ENCODE measurements around the gene KDM4C.
"Not testable (repeated sequence)": the region's sequence is repeated elsewhere in the genome, so short reads cannot be mapped to it uniquely, and the experiment has no call there.

KDM4C gene

DNA sequence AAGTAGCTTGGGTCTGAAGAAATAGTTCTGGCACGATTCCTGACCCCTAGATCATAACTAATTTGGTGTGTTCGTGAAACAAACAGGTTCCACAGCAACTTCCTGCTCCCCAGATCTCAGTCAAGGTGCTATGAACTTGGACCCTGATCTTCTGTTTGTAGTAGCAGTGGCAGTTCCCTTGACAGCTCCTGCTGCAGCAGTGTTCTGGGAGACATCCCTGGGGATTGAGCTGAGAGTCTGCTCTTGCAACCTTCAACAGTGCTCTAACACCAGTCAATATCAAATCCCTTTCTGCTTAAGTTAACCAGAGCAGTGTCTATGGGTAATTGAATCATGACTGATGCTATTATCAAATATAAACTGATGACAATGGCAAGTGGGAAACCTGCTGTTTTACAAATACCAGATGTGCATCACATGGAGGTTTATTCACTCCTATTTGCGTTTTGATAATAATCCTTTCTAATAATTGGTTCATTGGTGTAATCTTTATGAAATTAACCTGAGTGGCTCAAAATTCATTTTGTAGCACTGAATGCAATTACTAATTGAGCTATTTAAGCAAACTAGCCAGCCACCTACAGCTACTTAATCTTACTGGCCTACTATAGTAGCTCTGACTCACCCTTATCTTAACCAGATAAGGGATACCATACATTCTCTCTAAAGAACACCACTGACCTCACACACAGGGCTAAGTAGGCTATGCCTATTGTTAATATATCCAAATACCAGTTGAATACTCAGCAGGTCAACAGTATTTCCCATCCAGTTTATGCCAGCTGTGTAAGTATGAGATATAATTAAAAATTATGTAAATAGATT is 21.9 kb downstream of the KDM4C start:
- ATAC-seq (peak; percentile 55), DNase-seq (no peak)
- no peak overlapping the region for H3K4me3 Mint-ChIP-seq
- peaks cover 5% of the 10 kb centered on the region for H3K36me3 Mint-ChIP-seq (ENCODE audit: low read depth)
- H3K27me3 Mint-ChIP-seq = no peaks in the 10 kb centered on the region
- H3K4me1 Mint-ChIP-seq = peaks cover 80% of the 10 kb centered on the region
- H3K27ac Mint-ChIP-seq = no peak overlapping the region
- H3K9me3 Mint-ChIP-seq = no peaks in the 10 kb centered on the region

DNA sequence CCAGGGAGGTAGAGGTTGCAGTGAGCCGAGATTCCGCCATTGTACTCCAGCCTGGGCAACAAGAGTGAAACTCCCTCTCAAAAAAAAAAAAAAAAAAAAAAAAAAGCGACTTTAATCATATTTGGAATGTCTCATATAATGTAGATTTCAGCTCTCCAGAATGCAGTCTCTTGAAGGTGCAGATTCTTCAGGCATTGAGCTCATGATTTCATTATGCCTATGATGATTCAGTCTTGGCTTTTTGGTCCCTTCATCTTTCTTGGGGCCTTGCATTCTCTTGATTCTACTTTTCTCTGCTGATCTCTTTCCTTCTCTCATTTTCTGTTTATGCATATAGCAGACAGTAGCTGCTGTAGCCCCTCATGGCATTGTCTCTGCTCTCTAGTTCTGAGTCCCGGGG is 22.9 kb downstream of the KDM4C start:
- Mint-ChIP-seq H3K9me3 (no peaks in the 10 kb centered on the region), H3K4me3 (no peak overlapping the region), H3K27me3 (no peaks in the 10 kb centered on the region), H3K27ac (peak overlapping the region; percentile 13), H3K4me1 (peaks cover 81% of the 10 kb centered on the region), H3K36me3 (ENCODE audit: low read depth) (peaks cover 2% of the 10 kb centered on the region)
- ATAC-seq (no peak), DNase-seq (no peak)

DNA sequence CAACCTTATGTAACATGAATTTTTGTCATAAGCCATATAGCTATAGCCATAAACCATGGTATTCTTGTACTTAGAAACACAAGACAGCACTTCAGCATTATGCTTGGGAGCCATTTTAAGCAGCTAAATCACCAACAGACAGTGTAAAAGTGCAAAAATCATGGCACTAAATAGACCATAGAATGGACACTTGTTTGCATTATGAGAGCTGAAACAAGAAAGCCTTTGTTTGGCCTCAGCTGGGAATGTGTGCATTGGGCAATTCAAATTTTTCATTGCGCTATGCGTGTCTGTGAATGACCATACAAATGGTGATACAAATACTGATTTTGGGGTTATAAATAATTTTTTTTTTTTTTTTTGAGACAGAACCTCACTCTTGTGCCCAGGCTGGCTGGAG is 23.7 kb downstream of the KDM4C start:
- ATAC-seq (no peak), DNase-seq (no peak)
- Mint-ChIP-seq H3K36me3 (ENCODE audit: low read depth) (peaks cover 2% of the 10 kb centered on the region), H3K27me3 (no peaks in the 10 kb centered on the region), H3K27ac (no peak overlapping the region), H3K4me3 (no peak overlapping the region), H3K4me1 (peaks cover 80% of the 10 kb centered on the region), H3K9me3 (no peaks in the 10 kb centered on the region)

DNA sequence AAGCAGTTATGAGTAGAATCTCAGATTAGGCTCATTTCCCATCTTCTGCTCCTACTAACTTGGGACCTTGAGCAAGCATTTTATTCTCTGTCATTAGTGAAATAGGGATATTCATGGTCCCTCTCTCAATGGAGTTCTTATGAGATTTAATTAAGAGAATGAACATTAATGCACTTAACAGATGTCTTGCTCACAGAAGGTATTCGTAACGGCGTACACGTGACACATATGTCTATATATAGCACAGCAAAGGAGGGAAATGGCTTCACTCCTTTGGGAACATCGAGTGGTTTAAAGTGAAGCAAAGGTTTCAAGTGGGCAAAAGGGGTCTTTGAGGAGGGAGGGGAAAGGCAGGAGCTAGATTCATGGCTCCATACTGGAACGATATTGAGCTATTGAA is 24.6 kb downstream of the KDM4C start:
- H3K4me1 Mint-ChIP-seq = peaks cover 77% of the 10 kb centered on the region
- H3K36me3 Mint-ChIP-seq (ENCODE audit: low read depth) = no peaks in the 10 kb centered on the region
- H3K27ac Mint-ChIP-seq = no peak overlapping the region
- ATAC-seq = no peak
- no peak overlapping the region for H3K4me3 Mint-ChIP-seq
- no peaks in the 10 kb centered on the region for H3K27me3 Mint-ChIP-seq
- DNase-seq = no peak
- H3K9me3 Mint-ChIP-seq = no peaks in the 10 kb centered on the region

DNA sequence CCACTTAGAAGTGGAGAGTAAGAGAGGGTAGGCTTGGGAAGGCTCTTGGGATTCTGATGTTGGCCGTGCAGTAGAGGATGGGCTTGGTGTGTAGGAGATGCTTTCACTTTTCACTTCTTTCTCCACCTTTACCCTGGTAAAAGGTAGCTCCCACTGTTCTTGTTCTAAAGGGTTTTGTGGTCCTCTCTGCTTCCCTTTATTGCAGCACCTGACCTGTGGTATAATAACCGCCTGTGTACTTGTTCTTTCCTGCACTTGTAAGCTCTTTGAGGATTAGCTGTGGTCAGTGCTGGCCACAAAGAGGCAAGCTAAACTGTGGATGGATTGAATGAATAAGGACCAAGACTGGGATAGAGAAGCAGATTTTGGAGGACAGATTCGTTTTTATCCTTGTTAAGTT is 25.2 kb downstream of the KDM4C start:
- no peak overlapping the region for H3K4me3 Mint-ChIP-seq
- H3K27me3 Mint-ChIP-seq = no peaks in the 10 kb centered on the region
- peaks cover 78% of the 10 kb centered on the region for H3K4me1 Mint-ChIP-seq
- no peaks in the 10 kb centered on the region for H3K36me3 Mint-ChIP-seq (ENCODE audit: low read depth)
- DNase-seq (no peak), ATAC-seq (peak; percentile 26)
- no peak overlapping the region for H3K27ac Mint-ChIP-seq
- H3K9me3 Mint-ChIP-seq = no peaks in the 10 kb centered on the region

DNA sequence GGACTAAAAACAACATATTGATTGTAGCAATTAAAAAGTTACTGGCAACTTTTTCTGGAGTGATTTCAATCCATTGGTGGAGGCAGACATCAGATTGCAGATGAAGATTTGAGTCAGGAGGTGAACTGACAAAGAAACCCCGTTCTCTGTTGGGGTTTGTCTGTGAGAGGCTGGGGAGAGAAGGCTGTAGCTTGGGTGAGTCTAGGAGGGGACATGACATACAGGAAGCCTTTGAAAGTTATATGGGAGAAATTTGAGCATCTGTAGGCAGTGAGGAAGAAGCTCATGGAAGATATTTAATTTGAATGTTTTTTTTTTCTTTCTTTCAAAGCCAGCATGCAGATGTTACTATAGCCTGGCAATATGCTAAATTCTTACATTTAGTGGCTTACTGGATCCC is 26.0 kb downstream of the KDM4C start:
- no peak overlapping the region for H3K4me3 Mint-ChIP-seq
- H3K4me1 Mint-ChIP-seq = peaks cover 81% of the 10 kb centered on the region
- ATAC-seq = no peak

DNA sequence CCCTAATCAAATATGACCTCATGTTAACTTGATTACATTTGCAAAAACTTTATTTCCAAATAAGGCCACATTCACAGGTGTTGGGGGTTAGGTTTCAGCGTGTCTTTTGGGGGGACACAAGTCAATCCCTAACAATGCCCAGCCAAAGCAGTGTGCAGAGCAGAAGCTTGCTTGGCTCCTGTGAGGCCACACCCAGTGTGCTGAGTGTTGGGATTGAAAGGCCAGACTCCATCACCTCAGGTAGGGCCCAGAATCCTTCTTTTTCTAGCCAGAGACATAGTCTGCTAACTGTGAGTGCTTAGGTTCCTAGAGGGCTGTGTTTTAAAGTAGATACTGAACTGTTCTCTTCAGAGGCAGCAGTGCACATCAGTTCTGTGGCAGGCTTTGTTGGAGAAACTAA is 27.9 kb downstream of the KDM4C start:
- Mint-ChIP-seq H3K4me3 (no peak overlapping the region), H3K4me1 (peaks cover 66% of the 10 kb centered on the region)

More for the DNA sequence above, 26.0 kb downstream of the KDM4C start:
- Mint-ChIP-seq H3K27me3 (no peaks in the 10 kb centered on the region), H3K9me3 (no peaks in the 10 kb centered on the region), H3K36me3 (ENCODE audit: low read depth) (no peaks in the 10 kb centered on the region), H3K27ac (no peak overlapping the region)
- no peak for DNase-seq

DNA sequence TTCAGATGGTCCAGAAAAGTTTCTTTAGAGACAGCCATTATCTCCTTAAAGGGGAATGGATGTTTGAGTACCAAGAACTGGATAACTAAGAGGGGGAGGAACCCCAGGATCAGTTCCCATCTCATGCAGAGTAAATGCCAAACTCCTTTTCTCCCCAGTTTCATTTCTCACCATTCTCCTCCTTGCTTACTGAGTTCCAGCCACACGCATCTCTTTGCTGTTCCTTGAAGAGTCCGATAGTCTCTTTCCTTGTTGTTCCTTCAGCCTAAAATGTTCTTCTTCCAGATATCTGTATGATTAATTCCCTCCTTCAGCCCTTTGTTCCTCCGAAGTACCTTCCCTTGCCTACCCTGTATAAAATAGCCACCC is 30.0 kb downstream of the KDM4C start:
- ATAC-seq = no peak
- Mint-ChIP-seq H3K9me3 (no peaks in the 10 kb centered on the region), H3K27ac (no peak overlapping the region), H3K27me3 (no peaks in the 10 kb centered on the region), H3K36me3 (ENCODE audit: low read depth) (peaks cover 3% of the 10 kb centered on the region), H3K4me3 (no peak overlapping the region), H3K4me1 (peaks cover 46% of the 10 kb centered on the region)
- no peak for DNase-seq

More for the DNA sequence above, 27.9 kb downstream of the KDM4C start:
- no peaks in the 10 kb centered on the region for H3K27me3 Mint-ChIP-seq
- no peak for DNase-seq
- H3K36me3 Mint-ChIP-seq (ENCODE audit: low read depth) = no peaks in the 10 kb centered on the region
- H3K27ac Mint-ChIP-seq = peak overlapping the region; percentile 56
- no peaks in the 10 kb centered on the region for H3K9me3 Mint-ChIP-seq
- no peak for ATAC-seq

DNA sequence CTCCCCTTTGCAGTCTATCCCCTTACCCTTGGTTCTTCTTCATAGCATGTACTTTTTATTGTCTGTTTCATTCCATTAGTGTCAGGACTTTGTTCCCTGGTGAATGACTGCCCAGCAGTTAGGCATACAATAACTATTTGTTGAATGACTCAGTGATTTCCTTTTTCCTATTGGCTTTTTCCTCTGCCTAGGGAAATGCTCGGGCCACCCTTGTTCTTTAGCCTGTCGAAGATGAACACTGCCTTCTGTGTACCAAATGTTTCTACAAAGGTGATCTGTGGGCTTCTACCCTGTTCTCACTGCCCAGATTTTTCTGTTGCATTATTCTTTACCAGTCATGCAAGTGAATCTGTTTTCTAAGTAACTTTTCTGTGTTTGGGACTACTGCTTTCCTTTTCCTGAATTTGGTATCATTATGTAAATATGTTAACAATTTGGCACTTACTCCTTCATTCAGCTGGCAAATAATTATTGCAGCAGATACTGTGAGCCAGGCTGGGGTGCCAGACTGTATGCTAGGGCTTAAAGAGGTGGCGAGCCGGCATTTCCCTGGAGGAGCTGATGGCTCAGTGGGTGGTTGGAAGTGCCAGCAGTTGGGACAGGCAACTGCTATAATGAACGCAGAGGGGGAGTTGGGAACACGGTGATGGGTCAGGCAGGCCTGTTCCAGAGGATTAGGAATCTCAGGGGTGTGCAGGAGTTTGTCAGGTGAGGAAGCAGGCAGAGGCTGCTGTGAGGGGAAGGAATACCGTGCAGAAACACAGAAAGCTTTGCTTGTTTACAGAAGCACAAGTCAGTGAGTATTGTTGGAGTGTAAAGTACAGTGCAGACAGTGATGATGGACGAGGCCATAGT is 30.6 kb downstream of the KDM4C start:
- no peak for ATAC-seq
- DNase-seq = no peak
- peaks cover 40% of the 10 kb centered on the region for H3K4me1 Mint-ChIP-seq
- H3K27me3 Mint-ChIP-seq = no peaks in the 10 kb centered on the region
- peak overlapping the region; percentile 6 for H3K27ac Mint-ChIP-seq
- H3K36me3 Mint-ChIP-seq (ENCODE audit: low read depth) = peaks cover 8% of the 10 kb centered on the region
- H3K9me3 Mint-ChIP-seq = no peaks in the 10 kb centered on the region
- no peak overlapping the region for H3K4me3 Mint-ChIP-seq

DNA sequence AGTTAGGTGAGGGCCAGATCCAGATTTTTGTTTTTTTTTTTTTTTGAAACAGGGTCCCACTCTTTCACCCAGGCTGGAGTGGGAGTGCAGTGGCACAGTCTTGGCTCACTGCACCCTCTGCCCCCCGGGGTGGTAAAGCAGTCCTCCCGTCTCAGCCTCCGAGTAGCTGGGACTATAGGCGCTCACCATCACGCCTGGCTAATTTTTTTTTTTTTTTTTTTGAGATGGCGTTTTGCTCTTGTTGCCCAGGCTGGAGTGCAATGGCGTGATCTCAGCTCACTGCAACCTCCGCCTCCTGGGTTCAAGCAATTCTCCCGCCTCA is 31.2 kb downstream of the KDM4C start:
- not testable (repeated sequence) for H3K27me3 Mint-ChIP-seq, DNase-seq, H3K9me3 Mint-ChIP-seq, H3K27ac Mint-ChIP-seq, ATAC-seq, H3K4me3 Mint-ChIP-seq
- Mint-ChIP-seq H3K4me1 (peaks cover 34% of the 10 kb centered on the region), H3K36me3 (ENCODE audit: low read depth) (peaks cover 11% of the 10 kb centered on the region)

DNA sequence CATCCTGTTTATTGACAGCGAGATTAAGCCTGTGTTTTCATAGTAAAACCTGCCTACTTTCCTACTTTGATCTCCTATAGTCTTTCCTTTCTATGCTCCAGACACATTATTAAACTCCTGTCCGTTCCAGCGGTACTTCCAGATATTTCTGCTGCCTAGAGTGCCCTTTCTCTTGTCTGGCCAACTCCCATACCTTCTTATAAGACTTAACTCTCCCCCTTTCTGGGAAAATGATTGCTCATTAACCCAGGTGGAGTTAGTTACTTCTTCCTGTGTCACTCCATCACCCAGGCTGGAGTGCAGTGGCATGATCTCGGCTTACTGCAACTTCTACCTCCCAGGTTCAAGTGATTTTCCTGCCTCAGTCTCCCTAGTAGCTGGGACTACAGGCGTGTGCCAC is 33.1 kb downstream of the KDM4C start:
- H3K27me3 Mint-ChIP-seq = no peaks in the 10 kb centered on the region
- peaks cover 21% of the 10 kb centered on the region for H3K4me1 Mint-ChIP-seq
- DNase-seq (no peak), ATAC-seq (no peak)
- H3K9me3 Mint-ChIP-seq = no peaks in the 10 kb centered on the region
- H3K36me3 Mint-ChIP-seq (ENCODE audit: low read depth) = peaks cover 20% of the 10 kb centered on the region
- H3K27ac Mint-ChIP-seq = peak overlapping the region; percentile 13
- H3K4me3 Mint-ChIP-seq = no peak overlapping the region

DNA sequence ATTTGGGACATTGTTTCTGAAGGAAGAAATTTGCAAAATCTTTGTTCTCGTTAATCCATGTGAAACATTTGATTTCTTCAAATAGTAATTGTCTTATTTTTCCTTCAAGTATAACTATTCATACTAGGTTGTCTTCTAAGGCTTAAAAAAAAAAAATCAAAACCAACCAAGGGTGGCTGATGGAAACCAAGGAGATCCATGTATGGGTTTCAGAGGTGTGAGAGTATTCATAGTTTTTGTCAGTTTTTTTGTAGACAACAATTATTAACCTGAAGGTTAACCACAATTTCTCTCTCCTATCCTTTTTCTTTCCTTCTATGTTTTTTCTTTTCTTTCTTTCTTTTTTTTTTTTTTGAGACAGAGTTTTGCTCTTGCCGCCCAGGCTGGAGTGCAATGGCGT is 35.4 kb downstream of the KDM4C start:
- DNase-seq (no peak), ATAC-seq (no peak)
- H3K4me1 Mint-ChIP-seq = peaks cover 8% of the 10 kb centered on the region
- no peaks in the 10 kb centered on the region for H3K9me3 Mint-ChIP-seq
- H3K27me3 Mint-ChIP-seq = no peaks in the 10 kb centered on the region
- H3K4me3 Mint-ChIP-seq = no peak overlapping the region
- H3K36me3 Mint-ChIP-seq (ENCODE audit: low read depth) = peaks cover 33% of the 10 kb centered on the region
- no peak overlapping the region for H3K27ac Mint-ChIP-seq

DNA sequence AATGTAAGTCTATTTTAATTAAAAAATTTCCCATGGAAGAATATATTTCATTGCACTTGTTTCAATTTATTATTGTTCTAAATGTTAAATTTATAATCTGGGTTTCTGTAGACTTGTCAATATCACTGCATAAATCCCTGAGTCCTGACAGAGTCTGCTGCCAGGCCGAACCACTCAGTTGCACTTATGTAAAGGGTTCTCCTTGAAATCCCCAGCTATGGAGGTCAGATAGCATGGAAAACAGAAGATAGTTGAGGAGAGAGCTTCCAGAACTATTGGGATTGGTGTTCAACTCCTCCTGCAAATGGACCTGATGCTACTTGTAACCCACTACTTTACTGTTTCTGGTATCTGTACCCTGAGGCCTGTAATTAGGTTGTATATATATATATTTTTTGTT is 37.2 kb downstream of the KDM4C start:
- Mint-ChIP-seq H3K4me1 (peaks cover 2% of the 10 kb centered on the region), H3K27ac (no peak overlapping the region), H3K36me3 (ENCODE audit: low read depth) (peaks cover 37% of the 10 kb centered on the region), H3K4me3 (no peak overlapping the region), H3K27me3 (no peaks in the 10 kb centered on the region), H3K9me3 (no peaks in the 10 kb centered on the region)
- ATAC-seq (no peak), DNase-seq (no peak)

DNA sequence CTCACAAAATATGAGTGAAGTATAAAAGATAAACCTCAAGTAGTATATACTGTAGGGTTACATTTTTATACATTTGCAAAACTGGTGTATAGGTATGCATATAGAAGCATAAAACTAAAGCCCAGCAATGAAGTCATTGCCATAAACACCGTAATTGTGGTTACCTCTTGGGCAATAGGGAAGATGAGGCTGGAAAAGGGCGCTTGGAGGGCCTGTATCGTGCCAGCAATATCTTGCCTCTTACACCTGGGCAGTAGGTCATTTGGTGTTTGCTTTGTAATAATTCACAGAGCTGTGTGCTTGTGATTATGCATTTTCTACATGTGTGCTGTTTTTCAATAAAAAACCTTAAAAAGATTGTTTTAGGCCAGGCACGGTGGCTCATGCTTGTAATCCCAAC is 45.2 kb downstream of the KDM4C start:
- H3K27me3 Mint-ChIP-seq = no peaks in the 10 kb centered on the region
- no peaks in the 10 kb centered on the region for H3K9me3 Mint-ChIP-seq
- DNase-seq (no peak), ATAC-seq (no peak)
- no peak overlapping the region for H3K4me3 Mint-ChIP-seq
- no peak overlapping the region for H3K27ac Mint-ChIP-seq
- peaks cover 22% of the 10 kb centered on the region for H3K36me3 Mint-ChIP-seq (ENCODE audit: low read depth)
- H3K4me1 Mint-ChIP-seq = no peaks in the 10 kb centered on the region

DNA sequence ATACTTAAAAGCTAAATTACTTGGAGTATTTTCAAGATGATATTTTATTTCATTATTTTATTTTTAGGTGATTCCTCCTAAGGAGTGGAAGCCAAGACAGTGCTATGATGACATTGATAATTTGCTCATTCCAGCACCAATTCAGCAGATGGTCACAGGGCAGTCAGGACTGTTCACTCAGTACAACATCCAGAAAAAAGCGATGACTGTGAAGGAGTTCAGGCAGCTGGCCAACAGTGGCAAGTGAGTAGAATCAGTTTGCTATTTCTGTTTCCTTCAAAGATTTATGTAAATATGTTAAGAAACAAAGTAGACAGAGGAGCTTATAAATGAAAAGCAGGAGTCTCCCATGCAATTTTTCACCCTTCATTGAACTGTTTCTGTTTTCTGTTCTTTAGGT is 47.8 kb downstream of the KDM4C start:
- no peaks in the 10 kb centered on the region for H3K4me1 Mint-ChIP-seq
- ATAC-seq (no peak), DNase-seq (no peak)
- no peaks in the 10 kb centered on the region for H3K27me3 Mint-ChIP-seq
- no peak overlapping the region for H3K4me3 Mint-ChIP-seq
- H3K27ac Mint-ChIP-seq = no peak overlapping the region
- H3K36me3 Mint-ChIP-seq (ENCODE audit: low read depth) = peaks cover 15% of the 10 kb centered on the region
- H3K9me3 Mint-ChIP-seq = no peaks in the 10 kb centered on the region

Measured in activated naive CD8-positive, alpha-beta T cell treated with anti-CD3 and anti-CD28 coated beads, Interleukin-2, amount 50 U/mL, for 24 hours (primary cell).